Activated CD4-positive, alpha-beta T cell treated with anti-CD3 and anti-CD28 coated beads, Interleukin-2, amount 10 ng/mL, durations not matched to agents 7 days and 5 days (primary cell): ENCODE measurements around the gene NOTCH4. TPM values are rescaled to one million over a fixed set of nuclear protein-coding genes. Genes with fewer than 3 reads are reported as not detected.
"Not testable (repeated sequence)": the region's sequence is repeated elsewhere in the genome, so short reads cannot be mapped to it uniquely, and the experiment has no call there.

ENCODE experiments used
- CTCF ChIA-PET: fragments of 350-600 bp; sonication (Branson Sonifier 250); formaldehyde crosslinking; loops from one replicate; lab custom pipeline; 2021; ENCODE audit warnings: antibody characterized with exemption; lab: Charles Lee
- POLR2A ChIA-PET: fragments of 350-600 bp; sonication (Branson Sonifier 250); formaldehyde crosslinking; loops from one replicate; lab custom pipeline; 2021; ENCODE audit warnings: antibody characterized with exemption; lab: Charles Lee
- DNase-seq: peaks from one replicate; pipeline ENCODE4 v3.0.0-alpha.2; 2020
- H3K27ac Mint-ChIP-seq: one replicate; pipeline ENCODE4 v1.8.0; 2021; ENCODE audit warnings: mild to moderate bottlenecking, moderate library complexity, mixed read lengths
- H3K27me3 Mint-ChIP-seq: one replicate; pipeline ENCODE4 v1.8.0; 2021; ENCODE audit warnings: mixed read lengths
- H3K36me3 Mint-ChIP-seq: one replicate; pipeline ENCODE4 v1.8.0; 2021; ENCODE audit warnings: low read depth, mixed read lengths
- H3K4me1 Mint-ChIP-seq: one replicate; pipeline ENCODE4 v1.8.0; 2021; ENCODE audit warnings: mixed read lengths
- H3K4me3 Mint-ChIP-seq: one replicate; pipeline ENCODE4 v1.8.0; 2021; ENCODE audit warnings: mild to moderate bottlenecking, moderate library complexity, mixed read lengths
- H3K9me3 Mint-ChIP-seq: one replicate; pipeline ENCODE4 v1.8.0; 2021; ENCODE audit warnings: mixed read lengths
- total RNA-seq, 2 experiments: library from RNA; stranded (reverse); gene quantifications; one replicate each; pipeline ENCODE4 v1.2.3, GENCODE V29; 2021

Gene NOTCH4
- total RNA-seq, 2 experiments from 2014 or later = 0.20 to 0.27 TPM

DNA sequence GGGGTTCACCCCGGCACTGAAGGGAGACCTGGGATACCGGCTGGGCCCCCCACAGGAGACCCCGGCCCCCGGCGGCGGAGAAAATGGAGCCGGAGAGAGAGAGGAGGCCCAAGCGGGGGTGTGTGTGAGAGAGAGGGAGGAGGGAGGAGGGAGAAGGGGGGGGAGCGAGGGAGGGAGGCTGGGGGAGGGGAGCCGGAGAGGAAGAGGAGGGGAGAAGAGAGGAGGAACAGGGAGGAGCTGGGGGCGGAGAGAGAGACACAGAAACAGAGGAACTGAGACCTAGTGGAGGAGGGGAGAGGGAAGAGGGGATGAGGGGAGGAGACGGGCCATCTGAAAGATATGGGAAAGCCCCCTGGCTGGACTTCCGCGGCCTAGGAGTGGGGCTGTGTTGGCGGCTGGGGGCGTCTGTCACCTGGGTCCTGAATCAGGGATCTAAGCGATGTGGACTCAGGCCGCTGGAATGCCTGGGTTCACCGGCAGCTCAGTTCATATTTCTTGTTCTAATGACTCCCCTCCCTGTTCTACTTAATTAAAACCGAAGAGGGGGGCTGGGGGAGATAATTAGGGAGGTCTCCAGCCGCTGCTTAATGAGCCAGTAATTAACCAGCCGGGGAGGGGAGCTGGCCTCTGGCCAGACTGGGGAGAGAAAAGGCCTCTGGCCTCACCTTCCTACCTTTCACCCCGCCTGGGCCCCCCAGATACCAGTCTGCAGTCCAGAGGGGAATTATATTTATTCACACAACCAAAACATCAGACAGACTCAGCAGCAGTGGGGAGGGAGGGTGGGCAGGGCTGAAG lies 33.6 kb downstream of the NOTCH4 start, which contains the start of gene PBX2:
Gene PBX2 (minus strand): TSS at position 149 of the 798 bp plus-strand sequence. CDS start 287 bp downstream, outside the sequence.
- Mint-ChIP-seq H3K27ac (peak within 1 kb of the TSS; percentile 97), H3K36me3 (peaks cover 60% of the 10 kb centered on the region), H3K4me3 (peak within 1 kb of the TSS; percentile 100), H3K4me1 (peaks cover 63% of the 10 kb centered on the region), H3K27me3 (no peaks in the 10 kb centered on the region), H3K9me3 (no peaks in the 10 kb centered on the region)
- POLR2A ChIA-PET = interaction anchor here (1.0 kb wide), 1 partner anchor 654 kb away, joined by 3 read pairs; no protein-coding TSS in a partner anchor
- CTCF ChIA-PET = interaction anchor here (0.9 to 1.4 kb wide), 5 partner anchors 9 to 60 kb away, joined by 3 to 6 read pairs (median 3); partner anchors contain the start of gene FKBPL
- peak; percentile 93 for DNase-seq

DNA sequence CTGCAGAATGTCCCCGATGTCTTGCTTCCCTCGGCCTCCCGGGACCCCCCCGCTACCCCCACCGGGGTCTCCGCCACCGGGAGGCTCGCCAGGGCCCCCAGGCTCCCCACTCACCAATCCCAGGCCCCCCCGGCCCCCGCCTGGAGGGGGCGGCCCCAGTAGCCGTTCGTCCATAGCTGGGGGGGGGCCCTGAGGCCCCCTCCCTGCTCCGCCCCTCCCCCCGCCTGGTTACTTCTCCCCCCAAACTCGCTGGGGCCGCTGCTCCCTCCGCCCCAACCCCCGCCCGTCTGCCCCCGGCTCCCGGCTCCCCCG lies 34.2 kb downstream of the NOTCH4 start:
- H3K9me3 Mint-ChIP-seq = no peaks in the 10 kb centered on the region
- DNase-seq = no peak
- H3K4me3 Mint-ChIP-seq = peak overlapping the region; percentile 100
- CTCF ChIA-PET = interaction anchor here (1.3 to 1.4 kb wide), 3 partner anchors 8 to 59 kb away, joined by 3 to 6 read pairs (median 3); partner anchors contain the start of gene FKBPL
- H3K36me3 Mint-ChIP-seq = peaks cover 60% of the 10 kb centered on the region
- POLR2A ChIA-PET = no interaction called here
- no peaks in the 10 kb centered on the region for H3K27me3 Mint-ChIP-seq
- H3K27ac Mint-ChIP-seq = peak overlapping the region; percentile 69
- H3K4me1 Mint-ChIP-seq = peaks cover 57% of the 10 kb centered on the region

DNA sequence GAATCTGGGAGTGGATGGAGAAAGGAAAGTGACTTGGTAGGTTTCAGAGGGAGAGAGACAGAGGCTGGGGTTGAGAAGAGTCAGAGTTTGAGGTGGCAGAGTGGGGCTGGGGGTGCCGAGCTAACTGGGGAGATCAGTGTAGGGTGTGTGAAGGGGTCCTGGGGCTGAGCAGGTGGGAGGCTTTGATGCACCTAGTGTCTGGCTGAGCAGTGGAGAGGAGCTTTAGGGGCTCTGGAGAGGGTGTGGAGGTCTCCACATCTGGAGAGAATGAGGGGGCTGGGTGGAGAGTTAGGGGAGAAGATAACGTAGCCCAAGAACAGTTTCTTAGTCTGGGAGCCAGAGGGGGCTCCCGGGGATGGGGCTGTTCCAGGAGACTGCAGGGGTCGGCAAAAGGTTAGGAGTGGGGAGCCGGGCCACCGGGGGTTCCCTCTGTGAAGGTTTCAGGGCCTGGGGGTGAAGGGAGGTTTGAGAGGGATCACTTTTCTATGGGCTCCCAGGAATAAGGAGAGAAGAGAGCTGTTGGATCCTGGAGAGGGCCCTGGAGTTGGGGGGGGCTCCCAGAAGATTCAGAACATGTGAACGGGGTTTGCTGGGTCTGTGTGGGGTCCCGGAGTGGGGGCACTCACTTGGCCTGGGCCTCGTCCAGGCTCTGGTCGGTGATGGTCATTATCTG lies 34.7 kb downstream of the NOTCH4 start:
- H3K27ac Mint-ChIP-seq = peak overlapping the region; percentile 69
- H3K9me3 Mint-ChIP-seq = no peaks in the 10 kb centered on the region
- peak overlapping the region; percentile 100 for H3K4me3 Mint-ChIP-seq
- POLR2A ChIA-PET = no interaction called here
- peaks cover 54% of the 10 kb centered on the region for H3K4me1 Mint-ChIP-seq
- H3K27me3 Mint-ChIP-seq = no peaks in the 10 kb centered on the region
- H3K36me3 Mint-ChIP-seq = peaks cover 62% of the 10 kb centered on the region
- CTCF ChIA-PET = no interaction called here
- no peak for DNase-seq

DNA sequence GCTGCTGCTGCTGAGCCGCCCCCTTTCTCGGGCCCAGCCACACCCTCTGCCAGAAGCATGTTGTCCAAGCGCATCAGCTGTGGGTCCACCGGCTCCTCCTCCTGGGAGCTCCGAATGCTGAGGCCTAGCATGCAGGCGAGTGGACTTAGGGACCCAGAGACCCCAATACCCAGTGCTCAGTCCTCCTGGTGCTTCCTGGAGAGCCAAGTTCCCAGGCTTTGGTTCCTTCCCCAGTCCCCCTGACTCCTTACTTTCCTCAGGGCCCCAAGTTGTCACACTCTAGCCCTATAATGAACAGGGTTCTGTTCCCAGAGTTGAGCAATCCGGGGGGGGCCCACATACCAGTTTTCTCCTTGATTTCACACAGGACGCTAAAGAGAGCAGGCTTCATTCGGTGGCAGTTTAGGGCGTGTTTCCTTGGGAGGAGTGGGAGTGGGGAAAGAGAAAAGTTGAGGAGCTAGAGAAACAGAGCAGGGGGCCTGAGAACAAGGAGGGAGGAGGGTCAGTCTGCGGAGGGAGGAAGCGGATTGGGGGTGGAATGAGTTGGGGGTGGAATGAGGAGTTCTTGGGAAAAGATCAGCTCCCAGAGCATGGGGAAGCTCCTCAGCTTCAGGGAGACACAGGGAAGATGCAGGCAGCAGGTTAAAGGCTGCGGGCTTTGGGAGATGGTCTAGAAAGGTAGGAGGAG lies 35.3 kb downstream of the NOTCH4 start:
- Mint-ChIP-seq H3K9me3 (no peaks in the 10 kb centered on the region), H3K4me1 (peaks cover 49% of the 10 kb centered on the region), H3K36me3 (peaks cover 64% of the 10 kb centered on the region), H3K27me3 (no peaks in the 10 kb centered on the region), H3K4me3 (peak overlapping the region; percentile 100), H3K27ac (peak overlapping the region; percentile 69)
- ChIA-PET CTCF (interaction anchor here (0.5 kb wide), 1 partner anchor 27 kb away, joined by 3 read pairs; no protein-coding TSS in a partner anchor), POLR2A (no interaction called here)
- DNase-seq = no peak

DNA sequence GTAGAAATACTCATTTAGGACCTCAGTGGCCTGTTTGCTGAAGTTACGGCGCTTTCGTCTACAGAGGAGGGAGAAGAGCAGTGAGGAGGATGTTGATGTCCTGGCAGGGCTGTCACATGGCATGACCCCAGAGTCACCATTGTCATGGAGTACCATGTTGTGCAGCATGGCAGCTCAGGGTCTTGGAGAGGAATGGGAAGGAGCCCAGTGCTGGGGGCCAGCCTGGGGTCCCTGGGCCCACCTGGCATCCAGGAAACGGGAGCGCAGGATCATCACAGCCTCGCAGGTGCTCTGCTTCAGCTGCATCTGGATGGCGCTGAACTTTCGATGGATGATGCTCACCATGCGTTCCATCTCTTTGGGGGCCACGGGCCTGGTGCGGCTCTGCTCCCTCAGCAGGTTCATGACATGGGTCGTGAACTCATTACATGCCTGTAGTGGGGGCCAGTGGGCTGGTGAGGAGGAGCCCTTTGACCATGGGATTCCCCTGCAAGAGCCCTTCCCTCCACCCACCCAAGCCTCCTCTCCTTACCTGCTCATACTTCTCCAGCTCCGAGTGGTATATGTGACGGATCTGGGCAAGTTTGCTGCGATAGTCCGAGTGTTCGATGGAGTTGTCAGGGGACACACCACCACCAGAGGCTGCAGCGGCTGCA lies 36.0 kb downstream of the NOTCH4 start:
- H3K27me3 Mint-ChIP-seq, DNase-seq, POLR2A ChIA-PET, H3K9me3 Mint-ChIP-seq: not testable (repeated sequence)
- CTCF ChIA-PET = interaction anchor here (0.5 to 1.5 kb wide), 2 partner anchors 8 to 28 kb away, joined by 3 to 4 read pairs; no protein-coding TSS in a partner anchor
- H3K36me3 Mint-ChIP-seq = peaks cover 64% of the 10 kb centered on the region
- H3K27ac Mint-ChIP-seq = peak overlapping the region; percentile 67
- H3K4me1 Mint-ChIP-seq = peaks cover 43% of the 10 kb centered on the region
- peak overlapping the region; percentile 100 for H3K4me3 Mint-ChIP-seq

DNA sequence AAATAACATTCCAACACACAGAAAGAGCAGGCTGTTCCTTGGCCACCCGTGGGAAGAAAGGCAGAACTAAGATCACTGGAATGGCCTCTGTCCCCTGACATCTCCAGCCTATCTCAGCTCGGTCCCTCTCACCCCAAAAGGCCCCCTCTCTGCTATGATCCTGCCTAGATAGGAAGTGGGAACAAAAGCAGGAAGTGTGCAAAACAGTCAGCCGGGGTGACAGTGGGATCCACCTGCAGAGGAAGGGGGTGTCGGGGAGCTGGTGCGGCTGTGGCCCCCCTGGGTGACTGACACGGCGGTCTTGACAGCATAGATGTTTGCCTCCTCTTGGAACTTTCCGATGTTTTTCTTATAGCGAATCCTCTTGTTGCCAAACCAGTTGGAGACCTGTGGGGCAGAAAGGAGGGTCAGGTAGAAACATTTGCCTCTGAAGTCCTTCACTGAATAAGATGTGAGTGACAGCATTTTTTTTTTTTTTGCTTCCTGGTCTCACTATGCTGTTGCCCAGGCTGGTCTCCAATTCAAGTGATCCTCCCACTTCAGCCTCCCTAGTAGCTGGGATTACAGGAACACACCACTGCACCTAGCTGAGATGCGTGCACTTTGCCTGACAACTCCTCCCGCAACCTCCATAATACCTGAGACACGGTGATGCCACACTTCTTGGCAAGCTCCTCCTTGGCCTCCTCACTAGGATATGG lies 36.7 kb downstream of the NOTCH4 start:
- H3K9me3 Mint-ChIP-seq = no peaks in the 10 kb centered on the region
- ChIA-PET POLR2A (no interaction called here), CTCF (interaction anchor here (1.5 kb wide), 1 partner anchor 9 kb away, joined by 4 read pairs; no protein-coding TSS in a partner anchor)
- H3K4me3 Mint-ChIP-seq = peak overlapping the region; percentile 42
- H3K27me3 Mint-ChIP-seq = no peaks in the 10 kb centered on the region
- H3K27ac Mint-ChIP-seq = peak overlapping the region; percentile 67
- peaks cover 43% of the 10 kb centered on the region for H3K4me1 Mint-ChIP-seq
- H3K36me3 Mint-ChIP-seq = peaks cover 67% of the 10 kb centered on the region
- DNase-seq = no peak

DNA sequence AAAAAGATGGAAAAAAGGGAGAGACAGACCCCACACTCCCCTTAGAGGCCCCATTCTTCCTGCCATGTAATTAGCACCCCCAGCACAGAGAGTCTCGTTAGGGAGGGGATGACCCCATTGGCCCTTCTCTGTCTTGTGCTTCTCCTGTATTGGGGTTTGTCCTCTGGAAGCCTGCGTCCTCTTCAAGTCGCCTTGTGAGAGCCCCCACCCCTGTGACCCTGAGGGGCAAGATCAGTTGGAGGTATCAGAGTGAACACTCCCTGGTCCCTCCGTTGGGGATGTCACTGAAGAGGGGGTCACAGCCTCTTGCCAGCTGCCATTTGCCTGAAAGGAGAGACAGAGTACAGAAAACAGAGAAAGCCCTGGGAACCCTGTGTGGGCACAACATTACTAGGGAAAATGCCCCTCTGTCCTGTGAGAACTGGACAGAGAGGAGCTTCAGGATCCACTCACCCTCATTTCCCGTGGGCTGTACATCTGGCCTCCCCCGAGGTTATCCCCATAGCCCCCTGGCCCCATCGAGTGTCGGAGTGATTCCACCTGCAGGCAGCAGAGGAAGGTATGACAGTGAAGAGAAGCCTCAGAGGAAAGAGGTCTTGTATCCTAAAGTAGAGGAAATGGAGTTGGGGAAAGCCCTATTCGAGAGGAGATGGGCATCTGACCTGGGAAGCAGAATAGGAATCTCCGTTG lies 37.6 kb downstream of the NOTCH4 start:
- H3K4me3 Mint-ChIP-seq, DNase-seq: not testable (repeated sequence)

DNA sequence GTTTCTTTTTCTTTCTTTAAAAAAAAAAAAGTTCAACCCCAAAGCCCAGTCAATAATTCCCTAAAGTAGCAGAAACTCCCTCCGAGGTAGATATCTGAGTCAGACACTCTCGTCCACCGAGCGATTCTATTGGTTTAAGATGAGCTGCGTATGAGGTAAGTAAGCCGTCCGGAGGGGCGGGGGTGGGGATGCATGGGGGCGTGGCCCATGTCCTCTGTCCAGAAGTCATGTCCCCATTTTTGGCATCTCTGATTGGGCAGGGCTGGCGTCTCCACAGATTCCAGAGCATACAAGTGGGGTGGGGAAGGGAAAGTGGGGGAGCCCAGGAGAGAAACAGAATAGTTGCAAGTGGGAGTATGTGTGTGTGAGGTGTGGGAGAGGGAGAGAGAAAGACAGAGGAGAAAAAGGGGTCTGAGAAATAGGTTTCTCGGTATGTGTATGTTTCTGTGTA lies 38.2 kb downstream of the NOTCH4 start:
- CTCF ChIA-PET, H3K9me3 Mint-ChIP-seq, H3K27me3 Mint-ChIP-seq, DNase-seq, POLR2A ChIA-PET: not testable (repeated sequence)
- H3K4me1 Mint-ChIP-seq = peaks cover 52% of the 10 kb centered on the region
- peak overlapping the region; percentile 75 for H3K27ac Mint-ChIP-seq
- peak overlapping the region; percentile 25 for H3K4me3 Mint-ChIP-seq
- peaks cover 59% of the 10 kb centered on the region for H3K36me3 Mint-ChIP-seq

More for the DNA sequence above, 37.6 kb downstream of the NOTCH4 start:
- H3K27me3 Mint-ChIP-seq, POLR2A ChIA-PET, H3K9me3 Mint-ChIP-seq: not testable (repeated sequence)
- Mint-ChIP-seq H3K36me3 (peaks cover 61% of the 10 kb centered on the region), H3K4me1 (peaks cover 49% of the 10 kb centered on the region), H3K27ac (peak overlapping the region; percentile 75)
- CTCF ChIA-PET = interaction anchor here (1.5 kb wide), 1 partner anchor 9 kb away, joined by 4 read pairs; no protein-coding TSS in a partner anchor

DNA sequence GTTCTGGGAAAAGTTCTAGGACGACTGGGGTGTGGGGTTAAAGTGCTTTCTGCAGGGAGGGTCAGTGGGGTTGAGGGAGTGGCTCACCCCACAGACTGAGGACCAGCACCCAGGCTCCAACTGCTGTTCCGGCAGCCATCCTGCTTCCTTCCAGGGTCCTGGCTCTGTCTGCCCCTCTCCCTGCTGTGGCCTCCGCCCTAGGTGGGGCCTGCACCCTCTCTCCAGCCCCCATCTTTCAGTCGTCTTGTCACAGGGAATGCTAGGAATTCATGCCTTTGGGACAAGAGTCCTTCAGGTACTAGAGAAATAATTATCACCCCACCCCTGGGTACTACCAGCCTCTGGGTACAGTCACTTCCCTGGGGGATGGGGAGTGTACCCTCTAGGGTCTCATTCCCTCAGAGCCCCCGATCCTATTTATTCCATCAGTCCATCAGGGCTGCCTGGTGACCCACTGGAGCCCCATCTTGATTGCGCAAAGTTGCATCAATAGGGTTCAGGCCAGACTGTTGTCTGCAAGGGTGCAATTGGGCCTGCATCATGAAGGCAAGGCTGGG lies 39.7 kb downstream of the NOTCH4 start, which contains the start of gene AGER:
Gene AGER (minus strand): TSS at position 170 of the 557 bp plus-strand sequence. CDS start 31 bp downstream, at position 139.
- H3K27ac Mint-ChIP-seq = peak within 1 kb of the TSS; percentile 25
- H3K4me3 Mint-ChIP-seq = no peak within 1 kb of the TSS
- CTCF ChIA-PET = no interaction called here
- H3K36me3 Mint-ChIP-seq = peaks cover 61% of the 10 kb centered on the region
- peaks cover 62% of the 10 kb centered on the region for H3K4me1 Mint-ChIP-seq
- DNase-seq = no peak
- POLR2A ChIA-PET = no interaction called here
- no peaks in the 10 kb centered on the region for H3K27me3 Mint-ChIP-seq
- H3K9me3 Mint-ChIP-seq = no peaks in the 10 kb centered on the region

DNA sequence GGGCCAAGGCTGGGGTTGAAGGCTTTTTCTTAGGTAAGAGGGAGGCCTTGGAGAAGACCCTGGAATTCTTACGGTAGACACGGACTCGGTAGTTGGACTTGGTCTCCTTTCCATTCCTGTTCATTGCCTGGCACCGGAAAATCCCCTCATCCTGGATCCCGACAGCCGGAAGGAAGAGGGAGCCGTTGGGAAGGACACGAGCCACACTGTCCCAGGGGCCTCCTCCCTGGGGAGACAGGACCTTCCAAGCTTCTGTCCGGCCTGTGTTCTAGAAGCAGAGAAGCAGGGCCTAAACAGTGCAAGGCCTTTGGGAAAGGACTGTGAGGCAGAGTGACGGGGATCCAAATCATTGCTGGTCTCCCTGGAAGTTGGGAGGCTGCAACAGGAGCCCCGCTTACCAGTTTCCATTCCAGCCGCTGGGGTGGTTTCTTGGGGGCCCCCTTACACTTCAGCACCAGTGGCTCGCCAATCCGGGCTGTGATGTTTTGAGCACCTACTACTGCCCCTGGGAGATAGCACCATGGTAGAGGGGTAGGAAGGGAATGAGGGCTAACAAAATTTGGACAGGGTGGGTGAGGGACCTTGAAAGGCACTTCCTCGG lies 40.3 kb downstream of the NOTCH4 start:
- H3K27me3 Mint-ChIP-seq = no peaks in the 10 kb centered on the region
- H3K27ac Mint-ChIP-seq = no peak overlapping the region
- H3K4me3 Mint-ChIP-seq = no peak overlapping the region
- POLR2A ChIA-PET = no interaction called here
- no peaks in the 10 kb centered on the region for H3K9me3 Mint-ChIP-seq
- peaks cover 62% of the 10 kb centered on the region for H3K4me1 Mint-ChIP-seq
- CTCF ChIA-PET = interaction anchor here (2.3 kb wide), 1 partner anchor 12 kb away, joined by 8 read pairs; no protein-coding TSS in a partner anchor
- no peak for DNase-seq
- H3K36me3 Mint-ChIP-seq = peaks cover 61% of the 10 kb centered on the region
